Nephron progenitor cell (in vitro differentiated cells): ENCODE data around the gene CORO6.

Experiments
- DNase-seq: peaks from one replicate; pipeline ENCODE4 v3.0.0; 2021
- H3K27ac Mint-ChIP-seq: 2 replicates; pipeline ENCODE4 v1.8.0; 2021; ENCODE audit warnings: mild to moderate bottlenecking, moderate library complexity, mixed read lengths
- H3K27me3 Mint-ChIP-seq: 2 replicates; pipeline ENCODE4 v1.8.0; 2021; ENCODE audit warnings: mild to moderate bottlenecking, low read depth, mixed read lengths; ENCODE audit not compliant: poor library complexity
- H3K36me3 Mint-ChIP-seq: 2 replicates; pipeline ENCODE4 v1.8.0; 2021; ENCODE audit warnings: low read depth, mixed read lengths
- H3K4me1 Mint-ChIP-seq: 2 replicates; pipeline ENCODE4 v1.8.0; 2021; ENCODE audit warnings: mixed read lengths
- H3K4me3 Mint-ChIP-seq: 2 replicates; pipeline ENCODE4 v1.8.0; 2021; ENCODE audit warnings: mild to moderate bottlenecking, moderate library complexity, mixed read lengths
- H3K9me3 Mint-ChIP-seq: 2 replicates; pipeline ENCODE4 v1.8.0; 2021; ENCODE audit warnings: mild to moderate bottlenecking, moderate library complexity, mixed read lengths
- CTCF ChIP-seq: fragments of 200-600 bp; sonication (generic); IDR thresholded peaks from 2 replicates; pipeline ENCODE4 v1.5.0; 2021; ENCODE audit warnings: antibody characterized with exemption

The CORO6 gene

GRCh38 chr17:29622337-29623282, at the start of gene CORO6:
TSS of gene CORO6 (minus strand) at chr17:29622912. CDS start at chr17:29621421, 1,491 bp downstream.
- peak; percentile 89 for DNase-seq
- Mint-ChIP-seq H3K36me3 (no peaks in the 10 kb centered on the region), H3K9me3 (no peaks in the 10 kb centered on the region), H3K27me3 (peaks cover 80% of the 10 kb centered on the region), H3K4me3 (peak within 1 kb of the TSS; percentile 81), H3K4me1 (peaks cover 46% of the 10 kb centered on the region), H3K27ac (no peak within 1 kb of the TSS)
- TF ChIP-seq CTCF, result no peak

- Mint-ChIP-seq H3K27ac (no peak overlapping the region), H3K4me1 (peaks cover under 1% of the 10 kb centered on the region), H3K9me3 (no peaks in the 10 kb centered on the region), H3K27me3 (peaks cover 2% of the 10 kb centered on the region), H3K4me3 (no peak overlapping the region), H3K36me3 (peaks cover 30% of the 10 kb centered on the region)
- no peak for TF ChIP-seq CTCF
- no peak for DNase-seq
Measured at GRCh38 chr17:29671661-29672060, 48.9 kb upstream of the CORO6 start.

GRCh38 chr17:29669266-29669665, 46.6 kb upstream of the CORO6 start:
- no peak for DNase-seq
- no peak for TF ChIP-seq CTCF
- H3K27me3 Mint-ChIP-seq, result peaks cover 5% of the 10 kb centered on the region
- H3K27ac Mint-ChIP-seq, result no peak overlapping the region
- H3K4me1 Mint-ChIP-seq, result no peaks in the 10 kb centered on the region
- H3K4me3 Mint-ChIP-seq, result no peak overlapping the region
- H3K36me3 Mint-ChIP-seq, result peaks cover 36% of the 10 kb centered on the region
- no peaks in the 10 kb centered on the region for H3K9me3 Mint-ChIP-seq

- no peak overlapping the region for H3K27ac Mint-ChIP-seq
- no peak overlapping the region for H3K4me3 Mint-ChIP-seq
- peaks cover 6% of the 10 kb centered on the region for H3K4me1 Mint-ChIP-seq
Measured at GRCh38 chr17:29667969-29668368, 45.3 kb upstream of the CORO6 start.

GRCh38 chr17:29665481-29665810, 42.7 kb upstream of the CORO6 start:
- Mint-ChIP-seq H3K27ac (no peak overlapping the region), H3K36me3 (peaks cover 34% of the 10 kb centered on the region), H3K9me3 (no peaks in the 10 kb centered on the region), H3K4me3 (no peak overlapping the region), H3K27me3 (peaks cover 5% of the 10 kb centered on the region), H3K4me1 (peaks cover 27% of the 10 kb centered on the region)
- no peak for TF ChIP-seq CTCF
- DNase-seq, result no peak

More at GRCh38 chr17:29667969-29668368, 45.3 kb upstream of the CORO6 start:
- no peak for TF ChIP-seq CTCF
- no peaks in the 10 kb centered on the region for H3K9me3 Mint-ChIP-seq
- H3K36me3 Mint-ChIP-seq, result peaks cover 28% of the 10 kb centered on the region
- peaks cover 5% of the 10 kb centered on the region for H3K27me3 Mint-ChIP-seq
- no peak for DNase-seq
